GM18520 (cell line): Measurements from ENCODE around the gene GAS7.

ENCODE experiments used
- ATAC-seq: cut with Tn5 transposase; IDR thresholded peaks from one replicate; pipeline ENCODE4 v1.9.1; 2021; ENCODE audit not compliant: unreplicated experiment

Gene GAS7

GRCh38 chr17:9987779-9988585 is 210.4 kb downstream of the GAS7 start:
- ATAC-seq = no peak

GRCh38 chr17:9986754-9987382 is 211.5 kb downstream of the GAS7 start:
- ATAC-seq = no peak

GRCh38 chr17:9985646-9986045 is 212.8 kb downstream of the GAS7 start:
- ATAC-seq = no peak

GRCh38 chr17:9984768-9985167 is 213.6 kb downstream of the GAS7 start:
- ATAC-seq = no peak

- ATAC-seq = no peak
Measured at GRCh38 chr17:9982159-9982558, 216.2 kb downstream of the GAS7 start.

GRCh38 chr17:9981344-9981915 is 217.0 kb downstream of the GAS7 start:
- ATAC-seq = no peak

GRCh38 chr17:9979463-9979995 is 218.9 kb downstream of the GAS7 start:
- no peak for ATAC-seq

GRCh38 chr17:9977180-9977575 is 221.2 kb downstream of the GAS7 start:
- peak; percentile 61 for ATAC-seq

- no peak for ATAC-seq
Measured at GRCh38 chr17:9976283-9977179, 221.9 kb downstream of the GAS7 start.

GRCh38 chr17:9974448-9975381 is 223.7 kb downstream of the GAS7 start:
- ATAC-seq = no peak

GRCh38 chr17:9973669-9974447 is 224.5 kb downstream of the GAS7 start:
- no peak for ATAC-seq

- ATAC-seq = no peak
Measured at GRCh38 chr17:9971991-9972390, 226.4 kb downstream of the GAS7 start.

GRCh38 chr17:9969301-9969935 is 229.0 kb downstream of the GAS7 start:
- ATAC-seq = no peak

GRCh38 chr17:9968881-9969280 is 229.5 kb downstream of the GAS7 start:
- ATAC-seq = no peak

GRCh38 chr17:9968008-9968407 is 230.4 kb downstream of the GAS7 start:
- ATAC-seq = no peak

GRCh38 chr17:9959377-9959981 is 238.9 kb downstream of the GAS7 start:
- ATAC-seq = no peak

- no peak for ATAC-seq
Measured at GRCh38 chr17:9958586-9959281, 239.7 kb downstream of the GAS7 start.

- ATAC-seq = no peak
Measured at GRCh38 chr17:9957244-9957643, 241.2 kb downstream of the GAS7 start.
